GM23338 (cell line): ENCODE measurements around the gene NIPAL3. TPM values are rescaled to one million over a fixed set of nuclear protein-coding genes. Genes with fewer than 3 reads are reported as not detected.
A peak's percentile ranks its signal among the peaks of the same experiment; 100 is the strongest.

Experiments
- ATAC-seq: fragments of 200-7000 bp; cut with Tn5 transposase; 3 replicates; pipeline ENCODE4 v1.9.1; 2020
- DNase-seq: peaks from one replicate; pipeline ENCODE4 v3.0.0-alpha.2; 2015; ENCODE audit warnings: low spot score
- H2AFZ ChIP-seq: fragments of 200-600 bp; sonication (generic); 2 replicates; pipeline ENCODE4 v1.8.0; 2016; ENCODE audit warnings: antibody characterized with exemption, mild to moderate bottlenecking, moderate library complexity
- H3F3A ChIP-seq: fragments of 200-600 bp; sonication (generic); replicated peaks from 2 replicates; pipeline ENCODE4 v1.8.0; 2017; ENCODE audit warnings: antibody characterized with exemption, mixed run types, low read depth
- H3K27ac ChIP-seq: fragments of 200-600 bp; sonication (generic); 2 replicates; pipeline ENCODE4 v1.6.1; 2016; ENCODE audit warnings: low read depth
- H3K27me3 ChIP-seq: fragments of 200-600 bp; sonication (generic); 2 replicates; pipeline ENCODE4 v1.8.0; 2016; ENCODE audit warnings: mild to moderate bottlenecking, mixed run types, moderate library complexity; ENCODE audit not compliant: insufficient read depth
- H3K36me3 ChIP-seq: fragments of 200-600 bp; sonication (generic); 2 replicates; pipeline ENCODE4 v1.8.0; 2016; ENCODE audit warnings: mild to moderate bottlenecking; ENCODE audit not compliant: insufficient read depth
- H3K4me1 ChIP-seq: fragments of 200-600 bp; sonication (generic); 2 replicates; pipeline ENCODE4 v1.8.0; 2016; ENCODE audit warnings: mild to moderate bottlenecking, moderate library complexity; ENCODE audit not compliant: insufficient read depth
- H3K4me2 ChIP-seq: fragments of 200-600 bp; sonication (generic); 2 replicates; pipeline ENCODE4 v1.7.1; 2017; ENCODE audit warnings: mixed run types
- H3K4me3 ChIP-seq: fragments of 200-600 bp; sonication (generic); 2 replicates; pipeline ENCODE4 v1.6.1; 2016; ENCODE audit warnings: mixed run types
- H3K79me2 ChIP-seq: fragments of 200-600 bp; sonication (generic); replicated peaks from 2 replicates; pipeline ENCODE4 v1.8.0; 2017; ENCODE audit warnings: mild to moderate bottlenecking; ENCODE audit not compliant: insufficient read depth
- H3K9me2 ChIP-seq: fragments of 200-600 bp; sonication (generic); 2 replicates; pipeline ENCODE4 v1.8.0; 2017; ENCODE audit not compliant: insufficient read depth
- H4K20me1 ChIP-seq: fragments of 200-600 bp; sonication (generic); replicated peaks from 2 replicates; pipeline ENCODE4 v1.8.0; 2017; ENCODE audit warnings: mild to moderate bottlenecking; ENCODE audit not compliant: insufficient read depth
- H3K27ac Mint-ChIP-seq: 2 replicates; pipeline ENCODE4 v1.8.0; 2020; ENCODE audit warnings: inconsistent platforms, mild to moderate bottlenecking, moderate library complexity, mixed read lengths
- H3K27me3 Mint-ChIP-seq: 3 replicates; pipeline ENCODE4 v1.8.0; 2022; ENCODE audit warnings: low read depth, mild to moderate bottlenecking, moderate library complexity, mixed read lengths, inconsistent platforms; ENCODE audit not compliant: insufficient read depth, poor library complexity
- H3K36me3 Mint-ChIP-seq: 3 replicates; pipeline ENCODE4 v1.8.0; 2021; ENCODE audit warnings: low read depth, mild to moderate bottlenecking, inconsistent platforms, moderate library complexity, mixed read lengths
- H3K4me1 Mint-ChIP-seq: 3 replicates; pipeline ENCODE4 v1.8.0; 2020; ENCODE audit warnings: mild to moderate bottlenecking, inconsistent platforms, mixed read lengths
- H3K4me3 Mint-ChIP-seq: 3 replicates; pipeline ENCODE4 v1.8.0; 2021; ENCODE audit warnings: moderate library complexity, mild to moderate bottlenecking, inconsistent platforms, mixed read lengths
- H3K9me3 Mint-ChIP-seq: 3 replicates; pipeline ENCODE4 v1.8.0; 2020; ENCODE audit warnings: moderate library complexity, mild to moderate bottlenecking, inconsistent platforms, mixed read lengths
- CREB1 ChIP-seq: fragments of 250-450 bp; sonication (Bioruptor Pico); IDR thresholded peaks from 2 replicates; pipeline ENCODE4 v1.5.0; 2020; ENCODE audit warnings: low read depth, mild to moderate bottlenecking, moderate library complexity
- CTCF ChIP-seq, 2 experiments: fragments of 200-600 bp in 1 of 2; sonication (generic) in 1 of 2; conservative IDR thresholded peaks; 2 replicates each; pipeline versions ENCODE4 v1.5.1 to v1.6.1; 2016 to 2017; ENCODE audit warnings: antibody characterized with exemption in 2 of 2, low read depth in 2 of 2, mild to moderate bottlenecking in 2 of 2, moderate library complexity in 1 of 2
- JUNB ChIP-seq: IDR thresholded peaks from one replicate; pipeline ENCODE4 v1.6.1; 2016; ENCODE audit warnings: antibody characterized with exemption; ENCODE audit not compliant: unreplicated experiment
- NANOG ChIP-seq: IDR thresholded peaks from 2 replicates; pipeline ENCODE4 v1.6.1; 2016; ENCODE audit warnings: antibody characterized with exemption, borderline replicate concordance
- REST ChIP-seq: IDR thresholded peaks from one replicate; pipeline ENCODE4 v1.6.1; 2018; ENCODE audit warnings: antibody characterized with exemption; ENCODE audit not compliant: unreplicated experiment
- STAT1 ChIP-seq: IDR thresholded peaks from one replicate; pipeline ENCODE4 v1.6.1; 2016; ENCODE audit warnings: antibody characterized with exemption; ENCODE audit not compliant: unreplicated experiment
- ZNF462 ChIP-seq: fragments of 250-450 bp; sonication (Bioruptor Pico); IDR thresholded peaks from 2 replicates; pipeline ENCODE4 v1.5.0; 2020; ENCODE audit warnings: mild to moderate bottlenecking, moderate library complexity
- polyA plus RNA-seq: library from polyadenylated mRNA; unstranded; fragments of >200 nt; fragmentation: Nextera tagmentation; extraction: Ambion mirVana; gene quantifications from 2 replicates; pipeline ENCODE4 v1.2.1, GENCODE V29; 2016
- total RNA-seq: library from RNA; depleted of rRNA; stranded (reverse); fragments of >200 nt; shearing (Covaris generic); gene quantifications from 2 replicates; pipeline ENCODE4 v1.2.3, GENCODE V29; 2014
- TF ChIP-seq, protein P1 (sequence below): IDR thresholded peaks from 2 replicates; pipeline ENCODE4 v1.6.1; 2016; ENCODE audit warnings: antibody characterized with exemption

The NIPAL3 gene
- total and polyA plus RNA-seq, 2 experiments from 2014 or later = 5.5 to 9.6 TPM

DNA sequence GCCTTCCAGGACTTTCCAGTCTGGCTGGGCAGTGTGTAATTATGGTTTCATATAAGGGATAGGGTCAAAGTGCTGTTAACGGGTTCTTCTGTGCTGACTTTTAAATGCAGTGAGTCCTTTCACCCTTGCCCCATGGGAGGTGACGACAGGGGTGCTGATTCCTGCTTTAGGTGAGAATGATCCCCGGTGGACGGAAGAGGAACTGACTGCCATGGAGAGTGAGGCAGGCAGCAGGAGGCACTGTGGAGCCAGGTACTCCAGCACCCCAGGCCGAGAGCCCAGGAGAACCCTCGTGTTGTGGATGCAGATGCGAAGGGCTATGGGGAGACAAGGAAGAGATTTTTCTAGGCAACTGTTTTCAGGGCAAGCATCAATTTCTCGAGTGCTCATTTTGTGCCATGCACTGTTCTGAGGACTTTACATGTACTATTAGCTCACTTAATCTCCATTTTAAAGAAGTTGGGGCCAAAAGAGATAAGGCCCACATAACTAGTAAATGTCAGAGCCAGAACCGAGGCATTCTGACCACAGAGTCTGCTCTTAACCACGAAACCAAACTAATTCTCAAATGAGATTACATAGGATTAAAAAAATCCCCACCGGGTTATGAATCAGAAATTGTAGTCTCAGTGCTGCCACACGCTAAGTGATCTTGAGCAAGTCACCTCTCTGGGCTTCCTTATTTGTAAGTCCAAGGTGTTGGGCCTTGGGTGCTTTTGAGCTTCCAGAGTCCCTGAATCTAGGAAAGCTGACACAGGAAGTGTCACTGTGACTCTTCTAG lies 30.3 kb upstream of the NIPAL3 start:
- no peak overlapping the region for H3K4me3 Mint-ChIP-seq
- Histone ChIP-seq H3K9me2 (no peaks in the 10 kb centered on the region), H3K27me3 (no peaks in the 10 kb centered on the region), H3K4me2 (no peak overlapping the region), H3K79me2 (no peaks in the 10 kb centered on the region), H2AFZ (no peak overlapping the region), H4K20me1 (no peaks in the 10 kb centered on the region), H3K4me3 (no peak overlapping the region), H3K27ac (no peak overlapping the region), H3F3A (no peaks in the 10 kb centered on the region), H3K36me3 (no peaks in the 10 kb centered on the region), H3K4me1 (no peaks in the 10 kb centered on the region)
- H3K27ac Mint-ChIP-seq = no peak overlapping the region
- H3K27me3 Mint-ChIP-seq = peaks cover 8% of the 10 kb centered on the region
- ATAC-seq (peak; percentile 98), DNase-seq (peak; percentile 84)
- TF ChIP-seq CREB1 (CRISPR knock-in tag) (0 out of 2 replicates have a peak, but pooled peaks have one; percentile 4), REST (no peak), JUNB (no peak), CTCF (conservative IDR thresholded peaks at IDR 0.05; ENCODE audit: low read depth in 2 of 2) (peak; percentile 92 to 99), NANOG (no peak), STAT1 (no peak), ZNF462 (CRISPR knock-in tag) (no peak)
- TF ChIP-seq, protein P1, sequence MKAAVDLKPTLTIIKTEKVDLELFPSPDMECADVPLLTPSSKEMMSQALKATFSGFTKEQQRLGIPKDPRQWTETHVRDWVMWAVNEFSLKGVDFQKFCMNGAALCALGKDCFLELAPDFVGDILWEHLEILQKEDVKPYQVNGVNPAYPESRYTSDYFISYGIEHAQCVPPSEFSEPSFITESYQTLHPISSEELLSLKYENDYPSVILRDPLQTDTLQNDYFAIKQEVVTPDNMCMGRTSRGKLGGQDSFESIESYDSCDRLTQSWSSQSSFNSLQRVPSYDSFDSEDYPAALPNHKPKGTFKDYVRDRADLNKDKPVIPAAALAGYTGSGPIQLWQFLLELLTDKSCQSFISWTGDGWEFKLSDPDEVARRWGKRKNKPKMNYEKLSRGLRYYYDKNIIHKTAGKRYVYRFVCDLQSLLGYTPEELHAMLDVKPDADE = no peak
- no peaks in the 10 kb centered on the region; the same call in 2 of the 3 replicates for H3K9me3 Mint-ChIP-seq
- H3K36me3 Mint-ChIP-seq = peaks cover 3% of the 10 kb centered on the region; the same call in 2 of the 3 replicates
- H3K4me1 Mint-ChIP-seq = no peaks in the 10 kb centered on the region
